Activated T-helper 17 cell treated with anti-CD3 and anti-CD28 coated beads, Interleukin-2, amount 50 U/mL, for 72 hours (primary cell): ENCODE measurements around the gene SOX18. TPM values are rescaled to one million over a fixed set of nuclear protein-coding genes. Genes with fewer than 3 reads are reported as not detected.
A peak's percentile ranks its signal among the peaks of the same experiment; 100 is the strongest.

Source experiments
- ATAC-seq: fragments of 150-1000 bp; cut with Tn5 transposase; replicated peaks from 2 replicates; pipeline ENCODE4 v1.10.0; 2021; ENCODE audit warnings: mild to moderate bottlenecking, moderate library complexity
- H3K27ac Mint-ChIP-seq: one replicate; pipeline ENCODE4 v1.8.0; 2022; ENCODE audit warnings: mixed read lengths
- H3K27me3 Mint-ChIP-seq: one replicate; pipeline ENCODE4 v1.8.0; 2022; ENCODE audit warnings: mixed read lengths
- H3K36me3 Mint-ChIP-seq: one replicate; pipeline ENCODE4 v1.8.0; 2022; ENCODE audit warnings: low read depth, mild to moderate bottlenecking, mixed read lengths
- H3K4me1 Mint-ChIP-seq: one replicate; pipeline ENCODE4 v1.8.0; 2022; ENCODE audit warnings: mixed read lengths
- H3K4me3 Mint-ChIP-seq: one replicate; pipeline ENCODE4 v1.8.0; 2022; ENCODE audit warnings: mild to moderate bottlenecking, mixed read lengths
- H3K9me3 Mint-ChIP-seq: one replicate; pipeline ENCODE4 v1.8.0; 2022; ENCODE audit warnings: mixed read lengths
- total RNA-seq, 2 donors: library from RNA; stranded (reverse); gene quantifications; one replicate each; pipeline ENCODE4 v1.2.3, GENCODE V29; 2022

SOX18 gene
- total RNA-seq, 2 donors from 2014 or later, result 0.13 to 0.22 TPM

DNA sequence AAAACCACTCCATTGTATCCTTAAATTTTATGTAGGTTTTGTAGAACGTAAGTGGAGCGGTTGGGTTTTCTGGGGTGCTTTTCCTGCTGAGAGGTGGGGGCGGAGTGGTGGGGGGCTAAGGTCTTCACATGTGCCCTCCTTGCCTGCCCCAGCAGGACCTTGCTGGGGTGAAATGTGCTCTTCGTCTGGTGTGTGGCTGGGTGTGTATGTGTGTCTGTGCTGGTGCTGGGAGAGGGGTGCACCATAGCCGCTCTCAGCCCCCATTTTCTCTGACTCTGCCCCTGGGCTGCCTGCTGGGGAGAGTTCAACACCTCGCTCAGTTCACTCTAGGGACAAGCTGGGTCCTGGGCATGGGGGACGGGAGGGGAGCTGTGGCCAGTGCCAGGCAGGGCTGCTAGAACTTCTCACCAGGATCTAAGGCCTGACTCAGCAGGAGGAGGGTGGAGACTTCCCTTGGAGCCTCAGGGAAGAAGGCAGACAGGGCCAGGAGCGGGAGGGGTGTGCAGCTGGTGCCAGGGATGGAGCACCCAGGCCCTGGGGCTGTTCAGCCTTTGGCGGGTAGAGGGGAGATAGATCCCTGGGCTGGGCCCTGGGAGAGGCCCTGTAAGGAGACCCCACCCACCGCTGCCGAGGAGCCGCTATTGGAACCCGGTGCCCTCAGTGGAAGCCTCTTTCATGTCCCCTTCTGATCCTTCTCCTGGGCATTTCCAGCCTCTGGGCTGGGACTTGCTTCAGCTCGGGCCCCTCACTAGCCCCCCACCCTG is 4.8 kb downstream of the SOX18 start:
- no peak overlapping the region for H3K4me3 Mint-ChIP-seq
- peaks cover 4% of the 10 kb centered on the region for H3K4me1 Mint-ChIP-seq
- ATAC-seq, result no peak
- no peak overlapping the region for H3K27ac Mint-ChIP-seq
- H3K36me3 Mint-ChIP-seq, result no peaks in the 10 kb centered on the region
- peaks cover 19% of the 10 kb centered on the region for H3K27me3 Mint-ChIP-seq
- H3K9me3 Mint-ChIP-seq, result no peaks in the 10 kb centered on the region

DNA sequence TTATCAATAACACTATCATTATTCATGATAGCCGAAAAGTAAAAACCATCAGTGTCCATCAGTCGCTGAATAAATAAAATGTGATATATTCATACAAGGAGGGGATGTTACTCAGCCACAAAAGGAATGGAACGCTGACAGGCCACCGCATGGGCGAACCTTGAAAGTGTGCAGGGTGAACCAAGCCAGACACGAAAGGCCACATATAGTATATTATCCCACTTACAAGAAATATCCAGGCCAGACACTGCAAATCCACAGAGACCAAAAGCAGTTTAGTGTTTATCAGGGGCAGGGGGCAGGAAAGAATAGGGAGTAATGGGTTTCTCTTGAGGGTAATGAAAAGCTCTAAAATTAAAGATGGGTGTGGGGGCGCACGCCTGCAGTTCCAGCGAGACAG is 5.7 kb downstream of the SOX18 start:
- Mint-ChIP-seq H3K4me1 (peaks cover 7% of the 10 kb centered on the region), H3K27ac (peak overlapping the region; percentile 56), H3K4me3 (peak overlapping the region; percentile 50), H3K9me3 (no peaks in the 10 kb centered on the region), H3K36me3 (no peaks in the 10 kb centered on the region), H3K27me3 (peaks cover 19% of the 10 kb centered on the region)
- ATAC-seq, result no peak

DNA sequence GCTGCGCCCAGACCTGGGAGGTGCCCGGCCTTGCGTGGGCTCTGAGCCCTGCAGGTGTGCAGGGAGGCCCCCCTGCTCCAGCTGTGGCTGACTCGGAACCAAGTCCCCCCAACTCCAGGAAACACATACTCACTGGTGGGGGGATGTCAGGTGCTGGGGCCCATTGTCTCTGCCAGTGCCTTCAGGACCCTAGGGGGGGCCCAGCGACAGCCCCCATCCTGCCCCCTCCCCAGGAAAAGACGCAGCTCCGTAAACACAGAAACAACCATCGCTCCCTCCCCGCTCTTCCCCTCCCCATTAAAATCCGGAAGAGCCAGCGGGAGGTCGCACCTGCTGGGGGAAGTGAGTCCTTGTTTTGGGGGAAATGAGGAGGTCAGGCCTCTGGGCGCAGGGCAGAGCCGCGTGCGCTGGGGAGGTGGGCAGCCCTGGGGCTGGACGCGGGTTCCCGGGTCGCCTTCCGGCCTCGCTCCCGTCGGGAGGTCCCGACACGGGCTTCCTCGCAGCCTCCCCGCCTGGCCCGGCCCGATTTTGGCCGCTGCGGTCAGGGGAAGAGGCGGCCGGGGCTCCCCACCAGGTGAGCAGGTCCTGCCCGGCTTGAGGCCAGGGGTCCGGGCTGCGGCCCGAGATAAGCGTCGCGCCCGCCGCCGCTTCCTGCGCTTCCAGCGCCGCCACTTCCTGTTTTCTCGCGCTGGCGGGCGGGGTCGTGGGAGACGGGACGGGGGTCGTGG is 7.2 kb downstream of the SOX18 start:
- no peak for ATAC-seq
- Mint-ChIP-seq H3K27ac (no peak overlapping the region), H3K36me3 (no peaks in the 10 kb centered on the region), H3K27me3 (peaks cover 13% of the 10 kb centered on the region), H3K4me3 (peak overlapping the region; percentile 69), H3K4me1 (peaks cover 7% of the 10 kb centered on the region), H3K9me3 (no peaks in the 10 kb centered on the region)

DNA sequence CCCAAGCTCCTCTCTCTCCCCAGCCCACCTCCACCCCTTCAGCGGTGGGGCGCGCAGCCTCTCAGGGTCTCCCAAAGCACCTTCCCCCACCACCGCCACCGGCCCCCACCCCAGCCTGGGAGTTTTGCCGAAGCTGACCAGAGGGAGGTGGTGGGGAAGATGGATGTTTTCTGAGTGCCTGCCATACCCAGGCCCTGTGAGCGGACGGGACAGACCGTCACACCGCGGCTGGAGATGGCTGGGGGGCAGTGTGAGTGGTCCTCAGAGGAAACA is 7.7 kb downstream of the SOX18 start:
- peaks cover 7% of the 10 kb centered on the region for H3K4me1 Mint-ChIP-seq
- no peak overlapping the region for H3K27ac Mint-ChIP-seq

DNA sequence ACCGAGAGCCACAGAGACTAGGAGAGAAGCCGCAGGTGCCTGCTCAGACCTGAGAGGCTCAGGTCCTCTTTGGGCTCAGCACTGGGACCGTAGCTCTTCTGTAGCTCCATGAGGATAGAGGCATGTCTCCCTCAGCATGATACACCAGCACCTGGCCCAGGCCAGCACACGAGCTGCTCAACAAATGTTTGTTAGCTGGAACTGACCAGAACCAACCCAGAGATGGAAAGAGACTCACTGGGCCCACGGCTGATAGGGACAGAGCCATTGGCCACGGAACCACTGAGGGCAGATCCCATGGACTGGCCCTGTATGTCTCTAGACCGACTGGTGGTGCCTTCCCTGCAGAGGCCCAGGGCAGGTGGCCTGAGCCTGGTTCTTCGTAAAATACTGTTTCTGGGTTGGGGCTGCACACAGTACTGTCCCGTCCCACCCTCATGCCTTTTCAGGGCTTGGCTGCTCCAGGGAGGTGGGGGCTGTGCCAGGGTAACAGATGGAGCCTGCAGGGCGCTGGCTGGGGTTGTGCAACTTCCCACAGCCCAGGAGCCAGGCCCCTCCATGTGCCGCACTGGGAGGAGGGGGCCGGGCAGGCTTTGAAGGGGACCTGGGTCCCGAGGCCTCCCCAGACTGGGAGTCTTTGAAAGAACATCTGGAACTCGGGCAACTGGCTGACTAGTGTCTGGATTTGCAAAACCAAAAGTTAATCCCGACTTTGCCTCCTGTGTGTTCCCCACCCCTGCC is 8.2 kb downstream of the SOX18 start:
- Mint-ChIP-seq H3K36me3 (no peaks in the 10 kb centered on the region), H3K9me3 (no peaks in the 10 kb centered on the region), H3K4me1 (peaks cover 7% of the 10 kb centered on the region), H3K4me3 (peak overlapping the region; percentile 69), H3K27ac (no peak overlapping the region), H3K27me3 (peaks cover 3% of the 10 kb centered on the region)
- no peak for ATAC-seq

More for the DNA sequence above, 7.7 kb downstream of the SOX18 start:
- Mint-ChIP-seq H3K36me3 (no peaks in the 10 kb centered on the region), H3K4me3 (peak overlapping the region; percentile 69), H3K9me3 (no peaks in the 10 kb centered on the region), H3K27me3 (peaks cover 8% of the 10 kb centered on the region)
- ATAC-seq, result no peak

DNA sequence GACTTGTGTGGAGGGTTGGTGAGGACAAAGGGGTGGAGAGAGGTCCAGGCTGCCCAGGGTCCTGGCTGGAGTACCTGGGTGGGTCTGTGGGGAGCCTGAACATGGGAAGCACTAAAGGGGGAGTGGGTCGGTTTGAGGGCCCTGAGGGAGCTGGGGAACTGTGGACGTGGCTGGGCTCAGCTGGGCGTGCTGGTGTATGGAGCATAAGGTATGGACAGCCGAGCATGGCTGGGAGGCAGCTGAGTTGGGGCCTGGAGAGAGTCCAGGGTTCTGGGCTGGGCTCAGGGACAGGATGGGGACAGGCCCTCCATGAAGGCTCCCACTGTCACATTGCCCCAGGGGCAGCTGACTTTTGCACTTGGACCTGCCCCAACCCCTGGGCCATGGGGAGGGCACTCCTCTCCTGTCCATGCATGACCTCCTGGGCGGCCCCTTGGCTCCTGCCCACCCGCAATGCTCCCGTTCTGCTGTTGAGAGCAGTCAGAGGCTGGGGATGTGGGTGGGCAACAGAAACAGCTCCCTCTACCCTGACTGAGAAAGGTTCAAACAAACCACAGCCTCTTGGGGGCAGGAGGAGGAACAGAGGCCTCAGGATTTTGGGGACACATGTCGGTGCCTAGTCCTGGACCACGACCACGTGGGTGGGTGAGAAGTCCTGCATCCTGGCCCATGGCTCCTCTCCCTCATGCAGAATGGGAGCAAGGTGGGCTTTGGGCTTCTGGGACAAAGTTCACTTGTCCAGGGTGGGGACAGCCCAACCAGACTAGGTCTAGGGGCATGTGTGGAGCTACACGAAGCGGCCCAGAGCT is 9.0 kb downstream of the SOX18 start:
- Mint-ChIP-seq H3K4me3 (peak overlapping the region; percentile 78), H3K27ac (no peak overlapping the region), H3K4me1 (peaks cover 9% of the 10 kb centered on the region), H3K36me3 (no peaks in the 10 kb centered on the region), H3K27me3 (no peaks in the 10 kb centered on the region), H3K9me3 (no peaks in the 10 kb centered on the region)
- no peak for ATAC-seq

DNA sequence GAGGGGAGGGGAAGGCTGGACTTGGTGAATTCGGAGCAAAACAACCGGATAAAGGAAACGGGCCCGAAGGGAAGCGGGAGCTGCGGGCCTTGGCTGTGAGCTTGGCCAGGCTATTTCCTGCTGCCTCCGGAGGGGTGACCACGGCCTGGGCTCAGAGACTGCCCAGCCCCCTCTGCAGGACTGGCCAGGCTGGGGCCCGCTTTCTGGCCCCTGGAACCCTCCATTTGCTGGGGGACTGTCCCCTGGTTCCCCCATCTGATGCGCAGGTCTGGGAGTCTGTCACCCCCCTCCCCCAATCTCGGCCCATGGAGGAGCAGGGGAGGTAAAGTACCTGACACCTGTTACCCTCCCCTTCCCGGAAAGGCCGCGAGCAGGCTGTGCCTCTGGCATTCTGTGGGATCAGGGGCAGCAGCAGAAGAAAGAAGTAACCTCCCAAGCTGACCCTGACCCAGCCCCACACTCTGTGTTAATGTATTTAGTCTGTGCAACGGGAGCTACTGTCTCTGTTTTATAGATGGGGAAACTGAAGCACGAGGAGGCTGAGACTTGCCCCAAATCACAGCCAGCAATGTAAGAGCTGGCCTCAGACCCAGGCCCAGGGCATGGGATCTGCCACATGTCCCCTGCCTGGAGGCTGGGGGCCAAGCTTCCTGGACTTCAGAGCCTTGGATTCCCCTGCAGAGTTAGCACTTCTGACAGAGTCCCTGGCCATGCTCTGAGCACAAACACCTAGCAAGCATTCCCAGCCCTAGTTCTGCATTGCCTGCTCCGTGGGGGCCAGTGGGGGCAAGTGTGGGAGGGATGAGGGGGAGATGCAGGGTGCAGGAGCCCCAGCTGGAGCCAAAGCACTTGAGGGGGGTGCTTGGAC is 9.9 kb downstream of the SOX18 start:
- ATAC-seq, result no peak
- H3K36me3 Mint-ChIP-seq, result peaks cover 6% of the 10 kb centered on the region
- no peaks in the 10 kb centered on the region for H3K27me3 Mint-ChIP-seq
- H3K9me3 Mint-ChIP-seq, result no peaks in the 10 kb centered on the region
- peaks cover 17% of the 10 kb centered on the region for H3K4me1 Mint-ChIP-seq
- H3K27ac Mint-ChIP-seq, result no peak overlapping the region
- peak overlapping the region; percentile 78 for H3K4me3 Mint-ChIP-seq

DNA sequence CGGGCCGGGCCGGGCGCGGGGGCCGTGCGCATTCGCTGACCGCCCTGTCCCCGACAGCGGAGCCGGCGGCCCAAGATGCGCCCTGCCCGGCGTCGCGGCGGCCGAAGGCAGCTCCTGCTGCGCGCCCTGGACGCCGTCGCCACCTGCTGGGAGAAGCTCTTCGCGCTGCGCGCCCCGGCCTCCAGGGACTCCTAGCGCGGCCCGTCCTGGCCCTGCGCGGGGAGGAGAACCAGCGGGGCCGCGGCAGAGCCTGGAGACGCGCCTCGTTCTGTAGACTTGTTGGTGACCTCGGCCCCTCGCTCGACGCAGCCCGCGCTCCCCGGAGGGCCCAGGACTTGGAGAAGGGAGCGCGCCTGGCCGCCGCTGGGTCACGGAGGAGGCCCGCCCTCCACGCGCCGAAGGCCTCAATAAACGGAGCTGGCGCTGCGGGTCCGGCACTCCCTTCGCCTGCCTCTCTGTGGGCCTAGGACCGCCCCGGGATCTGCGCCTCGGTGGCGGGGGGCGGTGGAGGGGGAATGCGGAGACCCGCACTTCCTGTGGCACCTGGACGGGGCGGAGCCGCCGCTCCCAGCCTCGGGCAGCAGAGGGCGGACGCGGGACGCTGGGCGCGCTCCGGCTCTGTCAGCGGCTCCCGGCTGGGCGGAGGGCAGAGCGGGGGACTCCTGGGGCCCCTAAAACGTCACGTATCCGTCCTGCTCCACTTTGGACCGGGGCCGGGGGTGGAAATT is 10.7 kb downstream of the SOX18 start:
- H3K36me3 Mint-ChIP-seq, result peaks cover 14% of the 10 kb centered on the region

DNA sequence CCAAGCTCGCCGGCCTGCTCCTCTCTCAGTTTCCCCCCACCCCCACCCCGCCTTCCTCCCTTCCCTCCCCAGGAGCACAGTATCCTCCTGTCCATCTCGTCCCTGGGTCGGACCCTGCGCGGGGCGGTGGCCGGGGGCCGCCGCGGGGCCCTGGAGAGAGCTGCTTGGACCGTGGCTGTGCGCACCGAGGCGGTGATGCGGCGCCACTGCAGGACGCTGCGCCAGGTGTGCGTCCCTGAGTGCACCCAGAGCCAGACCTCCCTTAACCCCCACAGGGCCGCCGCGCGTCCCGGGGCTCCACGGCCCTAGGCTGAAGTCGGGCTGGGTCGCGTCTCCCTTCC is 11.2 kb downstream of the SOX18 start:
- Mint-ChIP-seq H3K27ac (no peak overlapping the region), H3K4me3 (peak overlapping the region; percentile 78), H3K4me1 (peaks cover 27% of the 10 kb centered on the region), H3K9me3 (no peaks in the 10 kb centered on the region), H3K27me3 (no peaks in the 10 kb centered on the region), H3K36me3 (peaks cover 19% of the 10 kb centered on the region)
- ATAC-seq, result peak; percentile 23

More for the DNA sequence above, 10.7 kb downstream of the SOX18 start:
- Mint-ChIP-seq H3K4me3 (peak overlapping the region; percentile 78), H3K27ac (no peak overlapping the region), H3K27me3 (no peaks in the 10 kb centered on the region), H3K4me1 (peaks cover 25% of the 10 kb centered on the region), H3K9me3 (no peaks in the 10 kb centered on the region)
- peak; percentile 64 for ATAC-seq

DNA sequence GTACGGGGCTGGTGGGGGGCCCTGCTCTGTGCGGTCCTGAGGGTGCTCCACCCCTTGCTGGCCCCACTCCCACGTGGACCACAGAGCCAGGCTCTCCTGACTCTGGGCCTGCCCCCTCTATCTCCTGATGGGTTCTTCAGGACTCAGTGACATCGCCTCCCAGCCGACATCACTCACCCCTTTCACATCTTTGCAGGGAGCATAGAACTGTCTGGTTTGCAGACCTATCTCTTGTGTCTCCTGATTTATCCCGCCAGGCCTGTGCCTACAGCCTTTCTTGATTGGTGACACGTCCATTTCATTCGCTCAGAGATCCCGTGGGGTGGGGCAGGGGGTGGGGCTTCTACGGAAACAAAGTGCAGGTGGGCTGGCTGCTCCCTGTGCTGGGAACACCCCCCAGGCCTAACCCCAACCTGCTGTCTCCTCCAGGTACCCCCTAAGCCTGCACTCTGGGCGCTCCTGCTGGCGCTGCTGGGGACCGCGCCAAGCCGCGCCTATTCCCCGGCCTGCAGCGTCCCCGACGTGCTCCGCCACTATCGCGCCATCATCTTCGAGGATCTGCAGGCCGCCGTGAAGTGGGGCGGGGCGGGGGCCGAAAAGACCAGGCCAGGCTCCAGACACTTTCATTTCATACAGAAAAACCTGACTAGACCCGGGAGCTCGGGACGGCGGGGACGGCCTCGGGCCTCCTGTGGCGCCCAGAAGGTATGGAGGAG is 11.8 kb downstream of the SOX18 start:
- H3K4me1 Mint-ChIP-seq, result peaks cover 27% of the 10 kb centered on the region
- H3K9me3 Mint-ChIP-seq, result no peaks in the 10 kb centered on the region
- no peaks in the 10 kb centered on the region for H3K27me3 Mint-ChIP-seq
- H3K36me3 Mint-ChIP-seq, result peaks cover 24% of the 10 kb centered on the region
- ATAC-seq, result no peak
- peak overlapping the region; percentile 78 for H3K4me3 Mint-ChIP-seq
- H3K27ac Mint-ChIP-seq, result peak overlapping the region; percentile 52

DNA sequence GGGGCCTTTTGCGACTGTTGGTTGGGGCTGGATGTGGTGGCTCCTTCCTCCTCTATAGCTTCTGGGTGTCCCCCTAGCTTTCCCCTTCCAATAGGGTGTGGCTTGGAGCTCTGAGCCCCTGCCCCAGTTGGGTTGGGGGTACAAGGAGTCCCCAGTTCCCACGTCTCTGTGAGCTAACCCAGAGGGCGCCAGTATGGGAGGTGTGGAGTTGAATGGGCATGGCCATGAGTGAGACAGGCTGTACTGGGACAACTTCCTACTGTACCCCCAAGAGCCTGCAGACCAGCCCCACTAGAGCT is 12.3 kb downstream of the SOX18 start:
- ATAC-seq, result no peak
- Mint-ChIP-seq H3K27me3 (no peaks in the 10 kb centered on the region), H3K27ac (peak overlapping the region; percentile 52), H3K9me3 (no peaks in the 10 kb centered on the region), H3K4me3 (peak overlapping the region; percentile 78), H3K4me1 (peaks cover 27% of the 10 kb centered on the region), H3K36me3 (peaks cover 30% of the 10 kb centered on the region)

DNA sequence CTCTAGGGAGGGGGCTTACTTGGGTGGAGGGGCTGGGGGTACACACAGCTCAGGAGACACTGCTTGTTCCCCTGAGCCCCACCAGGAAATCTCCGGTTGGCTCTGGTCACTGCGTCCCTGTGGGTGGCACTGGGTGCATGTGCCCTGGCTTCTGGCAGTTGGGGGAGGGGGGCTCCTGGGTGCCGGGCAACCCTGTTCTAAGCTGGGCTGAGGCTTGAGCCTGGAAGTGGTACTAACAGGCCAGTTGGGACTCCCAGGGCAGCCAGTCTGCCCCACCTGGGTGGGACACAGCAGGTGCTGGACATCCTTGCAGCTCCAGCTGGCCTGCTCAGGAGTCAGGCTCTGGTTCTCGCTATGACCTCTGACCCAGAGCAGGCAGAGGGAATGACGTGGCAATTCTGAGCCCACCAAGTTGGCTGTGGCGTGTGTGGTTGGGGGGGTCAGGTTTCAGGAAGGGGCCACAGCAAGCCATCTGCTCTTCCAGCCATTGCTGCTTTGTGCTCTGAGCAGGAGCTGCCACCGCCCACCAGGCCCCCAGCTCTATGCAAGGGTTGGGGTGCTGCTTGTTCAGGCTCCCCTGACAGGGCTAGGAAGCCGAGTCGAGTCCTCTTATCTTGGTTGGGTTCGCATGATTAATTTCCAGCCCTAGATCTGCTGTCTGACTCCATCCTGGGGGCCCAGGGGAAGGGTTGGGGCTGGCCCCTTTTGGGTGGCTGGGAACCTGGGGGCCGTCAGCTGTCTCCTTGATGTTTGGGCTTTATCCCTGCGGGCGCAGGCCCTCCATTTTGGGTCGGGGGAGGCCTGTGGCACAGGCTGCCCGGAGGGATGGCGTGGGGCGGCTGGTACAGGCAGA is 12.9 kb downstream of the SOX18 start:
- peaks cover 27% of the 10 kb centered on the region for H3K4me1 Mint-ChIP-seq
- no peaks in the 10 kb centered on the region for H3K27me3 Mint-ChIP-seq
- no peak for ATAC-seq
- peak overlapping the region; percentile 78 for H3K4me3 Mint-ChIP-seq
- H3K36me3 Mint-ChIP-seq, result peaks cover 35% of the 10 kb centered on the region
- peak overlapping the region; percentile 52 for H3K27ac Mint-ChIP-seq
- no peaks in the 10 kb centered on the region for H3K9me3 Mint-ChIP-seq
